Fibroblast of skin of scalp (primary cell): ENCODE data around the gene MYO1F. TPM values are rescaled to one million over a fixed set of nuclear protein-coding genes. Genes with fewer than 3 reads are reported as not detected.
A peak's percentile ranks its signal among the peaks of the same experiment; 100 is the strongest.
"Not testable (repeated sequence)": the region's sequence is repeated elsewhere in the genome, so short reads cannot be mapped to it uniquely, and the experiment has no call there.

Source experiments
- DNase-seq: peaks from one replicate; pipeline ENCODE4 v3.0.0-alpha.2; 2013
- polyA plus RNA-seq, 2 experiments: library from polyadenylated mRNA; unstranded; fragments of 120-200 nt; gene quantifications; one replicate each; pipeline ENCODE4 v1.2.1, GENCODE V29; 2013; ENCODE audit not compliant: insufficient read length in 2 of 2

MYO1F gene
- polyA plus RNA-seq (2013, experiment 1 of 2; ENCODE audit: insufficient read length): 0.66 TPM
- 0.65 TPM for polyA plus RNA-seq (2013, experiment 2 of 2; ENCODE audit: insufficient read length)

GRCh38 chr19:8577247-8577646, at the start of gene MYO1F:
Gene MYO1F, minus strand, starts transcription at chr19:8577442. Its CDS starts 133 bp downstream, at chr19:8577309.
- DNase-seq: no peak

- DNase-seq: no peak
Observed at GRCh38 chr19:8626842-8627241, 49.6 kb upstream of the MYO1F start.

- DNase-seq: peak; percentile 29
Observed at GRCh38 chr19:8622886-8623285, 45.6 kb upstream of the MYO1F start.

GRCh38 chr19:8618751-8619150, 41.5 kb upstream of the MYO1F start:
- no peak for DNase-seq

GRCh38 chr19:8617984-8618383, 40.7 kb upstream of the MYO1F start:
- no peak for DNase-seq

- not testable (repeated sequence) for DNase-seq
Observed at GRCh38 chr19:8617325-8617724, 40.1 kb upstream of the MYO1F start.

GRCh38 chr19:8616861-8617260, 39.6 kb upstream of the MYO1F start:
- no peak for DNase-seq

- DNase-seq: peak; percentile 72
Observed at GRCh38 chr19:8615813-8616596, 38.8 kb upstream of the MYO1F start.

GRCh38 chr19:8615024-8615423, 37.8 kb upstream of the MYO1F start:
- DNase-seq: peak; percentile 42

- no peak for DNase-seq
Observed at GRCh38 chr19:8614455-8614854, 37.2 kb upstream of the MYO1F start.

- DNase-seq: no peak
Observed at GRCh38 chr19:8612807-8613171, 35.5 kb upstream of the MYO1F start.

GRCh38 chr19:8611877-8612806, 34.9 kb upstream of the MYO1F start:
- DNase-seq: peak; percentile 96

- DNase-seq: peak; percentile 73
Observed at GRCh38 chr19:8611391-8611876, 34.2 kb upstream of the MYO1F start.

- DNase-seq: no peak
Observed at GRCh38 chr19:8610936-8611300, 33.7 kb upstream of the MYO1F start.

- peak; percentile 72 for DNase-seq
Observed at GRCh38 chr19:8610041-8610935, 33.0 kb upstream of the MYO1F start, which contains the start of gene ADAMTS10. Gene ADAMTS10, minus strand, starts transcription at chr19:8610715. Its CDS starts 5,005 bp downstream, at chr19:8605710.

- DNase-seq: peak; percentile 74
Observed at GRCh38 chr19:8609279-8610040, 32.2 kb upstream of the MYO1F start.

- no peak for DNase-seq
Observed at GRCh38 chr19:8608941-8609278, 31.7 kb upstream of the MYO1F start.

- peak; percentile 92 for DNase-seq
Observed at GRCh38 chr19:8607386-8607785, 30.1 kb upstream of the MYO1F start.

GRCh38 chr19:8605514-8605913, 28.3 kb upstream of the MYO1F start:
- no peak for DNase-seq

GRCh38 chr19:8601796-8602195, 24.6 kb upstream of the MYO1F start:
- no peak for DNase-seq

- DNase-seq: no peak
Observed at GRCh38 chr19:8600816-8601215, 23.6 kb upstream of the MYO1F start.
